Sigmoid colon (tissue), 4 donors: Measurements from ENCODE around the gene LTB4R.

ENCODE experiments used
- CTCF ChIP-seq, 4 experiments: fragments of 450-650 bp in 3 of 4; fragments of 200-600 bp in 1 of 4; IDR thresholded peaks; one replicate each; pipeline ENCODE4 v1.5.1; 2016 to 2019; ENCODE audit warnings: antibody characterized with exemption in 4 of 4, mild to moderate bottlenecking in 3 of 4, moderate library complexity in 2 of 4
- POLR2A ChIP-seq, 2 donors: fragments of 450-650 bp; IDR thresholded peaks; one replicate each; pipeline ENCODE4 v1.6.1; 2016; ENCODE audit warnings: antibody characterized with exemption in 2 of 2, mild to moderate bottlenecking in 2 of 2, moderate library complexity in 2 of 2
- POLR2AphosphoS5 ChIP-seq, 4 donors: sonication (generic); formaldehyde crosslinking; IDR thresholded peaks; one replicate each; pipeline ENCODE4 v1.6.1; 2017; ENCODE audit warnings: antibody characterized with exemption in 4 of 4

DNA sequence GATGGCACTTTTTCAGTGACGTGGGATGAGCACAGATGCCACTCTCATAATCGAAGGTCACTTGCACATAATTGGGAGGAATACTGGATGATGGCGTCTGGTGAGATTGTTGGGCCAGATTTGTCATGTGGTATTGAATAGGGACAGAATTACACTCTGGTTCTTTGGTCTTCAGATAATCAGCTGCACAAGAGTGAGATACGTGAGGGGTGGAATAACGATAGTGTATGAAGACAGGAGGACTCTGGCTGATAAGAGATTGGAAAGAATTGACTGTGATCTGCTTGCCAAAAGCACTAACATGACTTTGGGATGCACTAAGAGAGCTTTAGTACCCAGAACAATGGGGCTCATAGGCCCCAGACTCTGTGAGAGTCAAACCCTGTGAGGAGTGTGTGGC, 32.9 kb upstream of the LTB4R start:
- TF ChIP-seq CTCF (IDR thresholded peaks at IDR 0.05) = no peak
- no peak for TF ChIP-seq POLR2AphosphoS5 (IDR thresholded peaks at IDR 0.05)
- no peak for TF ChIP-seq POLR2A (IDR thresholded peaks at IDR 0.05)
